ENCODE results near the gene PLK1. TPM values are rescaled to one million over a fixed set of nuclear protein-coding genes. Genes with fewer than 3 reads are reported as not detected.
"Not testable (repeated sequence)": the region's sequence is repeated elsewhere in the genome, so short reads cannot be mapped to it uniquely, and the experiment has no call there.

Gene PLK1
- total RNA-seq: 1.2 TPM
- long read RNA-seq, partial matches to known transcripts: 0 of 1 reads
- long read RNA-seq, other reads (novel, unspliced or antisense): 0 of 1 reads

DNA sequence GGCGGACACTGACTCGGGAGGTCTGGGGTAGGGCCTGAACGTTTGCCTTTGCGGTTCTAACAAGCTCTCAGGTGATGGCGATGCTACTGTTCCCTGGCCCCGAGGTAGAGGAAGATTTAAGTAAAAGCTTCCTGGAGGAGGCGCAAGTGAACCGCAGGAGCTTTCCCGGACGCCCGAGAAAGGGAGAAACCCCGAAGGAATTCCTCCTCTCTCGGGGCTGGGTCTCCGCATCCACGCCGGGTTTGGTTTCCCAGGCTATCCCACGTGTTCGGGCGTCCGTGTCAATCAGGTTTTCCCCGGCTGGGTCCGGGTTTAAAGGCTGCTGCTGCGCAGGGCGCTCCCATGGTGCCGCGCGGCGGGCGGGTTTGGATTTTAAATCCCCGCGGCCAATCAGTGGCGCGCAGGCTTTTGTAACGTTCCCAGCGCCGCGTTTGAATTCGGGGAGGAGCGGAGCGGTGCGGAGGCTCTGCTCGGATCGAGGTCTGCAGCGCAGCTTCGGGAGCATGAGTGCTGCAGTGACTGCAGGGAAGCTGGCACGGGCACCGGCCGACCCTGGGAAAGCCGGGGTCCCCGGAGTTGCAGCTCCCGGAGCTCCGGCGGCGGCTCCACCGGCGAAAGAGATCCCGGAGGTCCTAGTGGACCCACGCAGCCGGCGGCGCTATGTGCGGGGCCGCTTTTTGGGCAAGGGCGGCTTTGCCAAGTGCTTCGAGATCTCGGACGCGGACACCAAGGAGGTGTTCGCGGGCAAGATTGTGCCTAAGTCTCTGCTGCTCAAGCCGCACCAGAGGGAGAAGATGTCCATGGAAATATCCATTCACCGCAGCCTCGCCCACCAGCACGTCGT, at the start of gene PLK1:
Gene PLK1, plus strand, starts transcription at position 460 of the 844 bp plus-strand sequence. Its CDS starts 44 bp downstream, at position 504.
- TF ChIP-seq, protein P1, sequence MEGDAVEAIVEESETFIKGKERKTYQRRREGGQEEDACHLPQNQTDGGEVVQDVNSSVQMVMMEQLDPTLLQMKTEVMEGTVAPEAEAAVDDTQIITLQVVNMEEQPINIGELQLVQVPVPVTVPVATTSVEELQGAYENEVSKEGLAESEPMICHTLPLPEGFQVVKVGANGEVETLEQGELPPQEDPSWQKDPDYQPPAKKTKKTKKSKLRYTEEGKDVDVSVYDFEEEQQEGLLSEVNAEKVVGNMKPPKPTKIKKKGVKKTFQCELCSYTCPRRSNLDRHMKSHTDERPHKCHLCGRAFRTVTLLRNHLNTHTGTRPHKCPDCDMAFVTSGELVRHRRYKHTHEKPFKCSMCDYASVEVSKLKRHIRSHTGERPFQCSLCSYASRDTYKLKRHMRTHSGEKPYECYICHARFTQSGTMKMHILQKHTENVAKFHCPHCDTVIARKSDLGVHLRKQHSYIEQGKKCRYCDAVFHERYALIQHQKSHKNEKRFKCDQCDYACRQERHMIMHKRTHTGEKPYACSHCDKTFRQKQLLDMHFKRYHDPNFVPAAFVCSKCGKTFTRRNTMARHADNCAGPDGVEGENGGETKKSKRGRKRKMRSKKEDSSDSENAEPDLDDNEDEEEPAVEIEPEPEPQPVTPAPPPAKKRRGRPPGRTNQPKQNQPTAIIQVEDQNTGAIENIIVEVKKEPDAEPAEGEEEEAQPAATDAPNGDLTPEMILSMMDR (IDR thresholded peaks at IDR 0.05; ENCODE audit: borderline replicate concordance): peak; percentile 28
- DNase-seq: peak; percentile 71
- intact Hi-C loops (cut with micrococcal nuclease): no loop called here
- peaks cover 16% of the 10 kb centered on the region for H3K4me1 ChIP-seq
- peaks cover 30% of the 10 kb centered on the region for H3K36me3 ChIP-seq
- no peaks in the 10 kb centered on the region for H3K27me3 ChIP-seq (ENCODE audit: low read depth)
- H3K27ac ChIP-seq (replicated peaks): no peak within 1 kb of the TSS
- peak within 1 kb of the TSS; percentile 70 for H3K4me3 ChIP-seq
- no peaks in the 10 kb centered on the region for H3K9me3 ChIP-seq (replicated peaks)

DNA sequence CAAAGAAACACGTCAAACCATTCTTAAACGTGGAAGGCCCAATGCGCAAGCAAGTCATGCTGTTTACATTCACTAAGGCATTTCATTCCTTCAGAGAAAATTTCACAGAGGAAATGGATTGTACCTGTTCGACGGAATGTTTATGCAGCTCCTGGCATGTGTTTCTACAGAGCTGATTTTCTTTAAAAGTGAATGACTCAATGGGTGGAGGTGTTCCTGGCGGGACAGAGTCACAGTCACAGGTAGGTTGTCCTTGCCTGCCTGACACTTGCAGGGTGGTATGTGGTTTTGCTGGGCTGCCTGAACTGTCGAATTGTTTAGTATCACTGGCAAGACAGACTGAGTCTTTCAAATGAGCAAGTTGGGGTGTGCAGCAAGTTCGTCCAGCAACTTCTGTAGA, 49.2 kb upstream of the PLK1 start:
- no peak for DNase-seq
- H3K4me3 ChIP-seq: no peak overlapping the region
- H3K4me1 ChIP-seq: no peaks in the 10 kb centered on the region
- H3K27me3 ChIP-seq (ENCODE audit: low read depth): no peaks in the 10 kb centered on the region
- TF ChIP-seq, protein P1 (IDR thresholded peaks at IDR 0.05; ENCODE audit: borderline replicate concordance): no peak
- H3K36me3 ChIP-seq: peaks cover 73% of the 10 kb centered on the region
- H3K9me3 ChIP-seq (replicated peaks): no peaks in the 10 kb centered on the region
- intact Hi-C loops (cut with micrococcal nuclease): no loop called here
- H3K27ac ChIP-seq (replicated peaks): no peak overlapping the region

DNA sequence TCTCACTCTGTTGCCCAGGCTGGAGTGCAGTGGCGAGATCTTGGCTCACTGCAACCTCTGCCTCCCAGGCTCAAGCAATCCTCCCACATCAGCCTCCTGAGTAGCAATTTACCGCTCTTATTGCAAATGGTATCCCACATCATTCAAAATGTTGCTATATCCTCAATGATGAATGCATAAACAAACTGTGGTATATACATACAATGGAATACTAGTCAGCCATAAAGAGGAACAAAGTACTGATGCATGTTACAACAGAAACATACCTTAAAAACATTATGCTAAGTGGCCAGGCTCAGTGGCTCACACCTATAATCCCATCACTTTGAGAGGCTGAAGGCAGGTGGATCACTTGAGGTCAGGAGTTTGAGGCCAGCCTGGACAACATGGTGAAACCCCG, 46.8 kb upstream of the PLK1 start:
- intact Hi-C loops (cut with micrococcal nuclease); H3K4me1 ChIP-seq; H3K4me3 ChIP-seq; H3K27ac ChIP-seq (replicated peaks); DNase-seq; H3K9me3 ChIP-seq (replicated peaks); H3K27me3 ChIP-seq (ENCODE audit: low read depth): not testable (repeated sequence)
- peaks cover 73% of the 10 kb centered on the region for H3K36me3 ChIP-seq

DNA sequence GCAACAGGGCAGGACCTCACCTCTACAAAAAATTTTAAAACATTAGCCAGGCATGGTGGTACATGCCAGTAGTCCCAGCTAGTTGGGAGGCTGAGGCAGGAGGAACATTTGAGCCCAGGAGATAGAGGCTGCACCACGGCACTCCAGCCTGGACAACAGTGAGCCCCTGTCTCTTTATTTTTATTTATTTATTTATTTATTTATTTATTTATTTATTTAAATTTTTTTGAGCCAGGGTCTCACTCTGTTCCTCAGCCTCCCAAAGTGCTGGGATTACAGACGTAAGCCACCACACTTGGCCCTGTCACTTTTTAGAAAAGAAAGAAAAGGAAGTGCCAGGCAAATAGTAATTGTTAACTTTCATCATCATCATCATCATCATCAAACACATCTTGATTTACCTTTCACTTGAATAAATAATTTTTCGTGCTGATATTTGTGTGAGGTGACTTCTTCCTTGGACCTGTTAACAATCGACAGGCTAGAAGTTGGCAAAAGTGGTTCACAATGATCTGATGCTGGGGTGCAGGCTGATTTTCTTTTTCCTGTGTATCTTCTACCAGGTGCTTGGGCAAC, 44.1 kb upstream of the PLK1 start:
- Histone ChIP-seq H3K4me3 (no peak overlapping the region), H3K4me1 (peaks cover 2% of the 10 kb centered on the region), H3K27me3 (ENCODE audit: low read depth) (no peaks in the 10 kb centered on the region), H3K9me3 (replicated peaks) (no peaks in the 10 kb centered on the region), H3K36me3 (peaks cover 63% of the 10 kb centered on the region), H3K27ac (replicated peaks) (no peak overlapping the region)
- DNase-seq: no peak
- intact Hi-C loops (cut with micrococcal nuclease): no loop called here
- TF ChIP-seq, protein P1 (IDR thresholded peaks at IDR 0.05; ENCODE audit: borderline replicate concordance): no peak

DNA sequence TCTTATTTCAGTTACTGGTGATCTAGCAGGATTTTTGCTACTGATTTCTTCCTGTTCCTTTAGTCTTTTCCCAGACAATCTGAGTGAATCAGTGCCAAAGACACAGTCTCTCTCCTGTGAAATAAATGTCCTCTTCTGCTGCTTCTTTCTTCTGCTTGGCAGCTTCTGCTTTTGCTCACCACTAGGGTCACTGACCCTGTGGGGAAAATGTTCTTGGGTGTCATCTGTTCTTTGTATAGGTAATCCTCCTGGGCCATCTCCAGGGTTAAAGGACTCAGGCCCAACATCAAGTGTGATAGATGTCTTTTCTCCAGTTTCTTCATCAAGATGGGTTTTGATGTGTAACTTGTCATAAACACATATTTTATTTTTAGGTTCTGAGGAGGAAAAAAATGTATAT, 42.7 kb upstream of the PLK1 start:
- TF ChIP-seq, protein P1 (IDR thresholded peaks at IDR 0.05; ENCODE audit: borderline replicate concordance): no peak
- peaks cover 16% of the 10 kb centered on the region for H3K4me1 ChIP-seq
- no peak overlapping the region for H3K27ac ChIP-seq (replicated peaks)
- intact Hi-C loops (cut with micrococcal nuclease): no loop called here
- H3K27me3 ChIP-seq (ENCODE audit: low read depth): no peaks in the 10 kb centered on the region
- no peak overlapping the region for H3K4me3 ChIP-seq
- no peaks in the 10 kb centered on the region for H3K9me3 ChIP-seq (replicated peaks)
- H3K36me3 ChIP-seq: peaks cover 55% of the 10 kb centered on the region
- no peak for DNase-seq

DNA sequence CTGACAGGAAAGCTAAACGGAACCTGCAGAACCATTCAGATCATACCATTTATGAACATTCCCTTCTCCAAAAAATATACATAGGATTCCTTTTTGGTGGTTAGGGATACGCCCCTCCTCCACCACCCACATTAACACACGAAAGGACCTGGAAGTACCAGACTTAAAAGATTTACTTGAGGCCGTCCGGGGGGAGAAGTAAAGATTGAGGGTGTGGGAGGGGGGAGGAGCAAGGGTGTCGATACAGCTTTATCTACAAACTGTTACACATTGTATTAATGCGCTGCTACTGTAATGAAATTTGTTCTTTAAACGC, 38.1 kb upstream of the PLK1 start:
- DNase-seq: no peak

More for the DNA sequence above, 38.1 kb upstream of the PLK1 start:
- H3K36me3 ChIP-seq: peaks cover 40% of the 10 kb centered on the region
- H3K4me3 ChIP-seq: peak overlapping the region; percentile 96
- H3K27me3 ChIP-seq (ENCODE audit: low read depth): no peaks in the 10 kb centered on the region
- peak overlapping the region; percentile 83 for H3K27ac ChIP-seq (replicated peaks)
- H3K9me3 ChIP-seq (replicated peaks): no peaks in the 10 kb centered on the region
- peaks cover 33% of the 10 kb centered on the region for H3K4me1 ChIP-seq
- intact Hi-C loops (cut with micrococcal nuclease): no loop called here
- TF ChIP-seq, protein P1 (IDR thresholded peaks at IDR 0.05; ENCODE audit: borderline replicate concordance): no peak

Measured in left ventricle myocardium inferior (tissue), 1 donor.